ENCODE results near the gene PDXDC1. TPM values are rescaled to one million over a fixed set of nuclear protein-coding genes. Genes with fewer than 3 reads are reported as not detected.
"Not testable (repeated sequence)": the region's sequence is repeated elsewhere in the genome, so short reads cannot be mapped to it uniquely, and the experiment has no call there.

The PDXDC1 gene
- total RNA-seq, 1 experiment from 2014 or later, result 58.4 TPM

DNA sequence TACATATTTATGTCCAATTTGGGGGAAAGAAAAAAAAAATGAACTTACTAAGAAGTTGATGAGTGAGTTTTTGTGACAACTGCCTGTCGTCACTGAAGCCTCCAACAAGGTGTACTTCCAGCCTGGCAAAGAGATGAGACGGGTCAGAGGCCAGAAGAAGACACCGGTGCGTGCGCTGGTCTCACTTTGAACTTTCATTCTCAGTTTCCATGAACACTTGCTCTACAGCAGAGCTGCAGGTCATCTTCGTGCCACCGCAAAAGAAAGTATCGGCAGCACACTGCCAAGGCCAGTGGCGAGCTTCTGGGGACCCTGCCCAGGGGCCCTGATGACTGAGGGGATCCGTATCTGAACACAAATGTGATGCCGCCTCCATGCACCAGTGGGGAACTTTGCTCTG, 69.5 kb downstream of the PDXDC1 start:
- no peak for DNase-seq
- Histone ChIP-seq H4K20me1 (ENCODE audit: insufficient read depth, low read depth, low read length) (no peaks in the 10 kb centered on the region), H3K4me2 (ENCODE audit: low read depth, low read length, poor library complexity, severe bottlenecking) (no peak overlapping the region), H2AFZ (ENCODE audit: low read length) (no peak overlapping the region), H3K4me3 (ENCODE audit: low read length) (no peak overlapping the region), H3K9me3 (ENCODE audit: low read length) (no peaks in the 10 kb centered on the region), H3K4me1 (ENCODE audit: low read length) (no peaks in the 10 kb centered on the region), H3K9ac (ENCODE audit: low read length) (no peak overlapping the region), H3K36me3 (ENCODE audit: insufficient read depth, low read length) (peaks cover 6% of the 10 kb centered on the region), H3K79me2 (ENCODE audit: low read length) (no peaks in the 10 kb centered on the region), H3K27me3 (ENCODE audit: low read length) (no peaks in the 10 kb centered on the region), H3K9me2 (replicated peaks; ENCODE audit: insufficient read depth, low read length) (no peaks in the 10 kb centered on the region), H3K27ac (ENCODE audit: low read length) (no peak overlapping the region)

DNA sequence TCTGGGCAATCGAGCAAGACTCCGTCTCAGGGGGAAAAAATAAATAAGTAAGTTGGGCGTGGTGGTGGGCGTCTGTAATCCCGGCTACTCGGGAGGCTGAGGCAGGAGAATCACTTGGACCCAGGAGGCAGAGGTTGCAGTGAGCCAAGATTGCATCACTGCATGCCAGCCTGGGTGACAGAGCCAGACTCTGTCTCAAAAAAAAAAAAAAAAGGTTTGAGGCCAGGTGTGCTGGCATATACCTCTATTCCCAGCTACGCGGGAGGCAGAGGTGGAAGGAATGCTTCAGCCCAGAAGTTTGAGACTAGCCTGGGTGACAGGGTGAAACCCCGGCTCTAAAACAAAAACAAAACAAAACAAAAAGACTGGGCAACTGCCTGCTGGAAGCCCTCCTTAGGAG, 70.4 kb downstream of the PDXDC1 start:
- H3K4me1 ChIP-seq (ENCODE audit: low read length); H3K27ac ChIP-seq (ENCODE audit: low read length); H3K27me3 ChIP-seq (ENCODE audit: low read length); DNase-seq; H3K79me2 ChIP-seq (ENCODE audit: low read length); H3K9me3 ChIP-seq (ENCODE audit: low read length); H3K9me2 ChIP-seq (replicated peaks; ENCODE audit: insufficient read depth, low read length); H2AFZ ChIP-seq (ENCODE audit: low read length); H4K20me1 ChIP-seq (ENCODE audit: insufficient read depth, low read depth, low read length); H3K4me2 ChIP-seq (ENCODE audit: low read depth, low read length, poor library complexity, severe bottlenecking); H3K36me3 ChIP-seq (ENCODE audit: insufficient read depth, low read length); H3K4me3 ChIP-seq (ENCODE audit: low read length); H3K9ac ChIP-seq (ENCODE audit: low read length): not testable (repeated sequence)

DNA sequence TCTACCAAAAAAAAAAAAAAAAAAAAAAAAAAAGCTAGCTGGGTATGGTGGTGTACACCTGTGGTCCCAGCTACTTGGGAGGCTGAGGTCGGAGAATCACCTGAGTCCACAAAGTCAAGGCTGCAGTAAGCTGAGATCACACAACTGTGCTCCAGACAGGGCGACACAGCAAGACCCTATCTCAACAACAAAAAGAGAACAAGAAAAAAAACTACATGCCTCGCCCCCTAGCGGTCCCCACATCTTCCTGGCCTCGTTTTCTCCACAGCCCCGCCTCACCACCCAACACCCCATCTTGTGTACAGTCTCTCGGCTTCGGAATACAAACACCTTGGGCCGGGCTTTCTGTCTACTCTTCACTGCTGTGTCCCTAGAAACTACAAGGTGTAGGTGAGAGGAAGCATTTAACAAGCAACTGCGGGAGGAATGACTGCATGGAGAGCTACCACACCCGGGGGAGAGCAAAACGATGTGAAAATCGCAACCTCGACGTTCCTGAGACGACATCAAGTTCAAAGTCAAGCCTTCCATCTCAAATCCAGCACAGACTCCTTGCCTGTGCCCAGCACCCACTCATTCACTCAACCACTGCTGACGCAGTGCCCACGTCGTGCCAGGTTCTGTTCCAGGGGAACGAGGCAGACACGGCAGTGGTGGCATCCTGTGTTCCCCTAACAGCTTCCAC, 72.0 kb downstream of the PDXDC1 start:
- no peak overlapping the region for H3K4me2 ChIP-seq (ENCODE audit: low read depth, low read length, poor library complexity, severe bottlenecking)
- no peaks in the 10 kb centered on the region for H4K20me1 ChIP-seq (ENCODE audit: insufficient read depth, low read depth, low read length)
- no peak overlapping the region for H3K27ac ChIP-seq (ENCODE audit: low read length)
- H3K4me3 ChIP-seq (ENCODE audit: low read length), result no peak overlapping the region
- H3K27me3 ChIP-seq (ENCODE audit: low read length), result no peaks in the 10 kb centered on the region
- H3K4me1 ChIP-seq (ENCODE audit: low read length), result no peaks in the 10 kb centered on the region
- H3K9ac ChIP-seq (ENCODE audit: low read length), result no peak overlapping the region
- no peaks in the 10 kb centered on the region for H3K9me2 ChIP-seq (replicated peaks; ENCODE audit: insufficient read depth, low read length)
- H3K36me3 ChIP-seq (ENCODE audit: insufficient read depth, low read length), result no peaks in the 10 kb centered on the region
- H2AFZ ChIP-seq (ENCODE audit: low read length), result no peak overlapping the region
- no peaks in the 10 kb centered on the region for H3K9me3 ChIP-seq (ENCODE audit: low read length)
- no peak for DNase-seq
- H3K79me2 ChIP-seq (ENCODE audit: low read length), result no peaks in the 10 kb centered on the region

DNA sequence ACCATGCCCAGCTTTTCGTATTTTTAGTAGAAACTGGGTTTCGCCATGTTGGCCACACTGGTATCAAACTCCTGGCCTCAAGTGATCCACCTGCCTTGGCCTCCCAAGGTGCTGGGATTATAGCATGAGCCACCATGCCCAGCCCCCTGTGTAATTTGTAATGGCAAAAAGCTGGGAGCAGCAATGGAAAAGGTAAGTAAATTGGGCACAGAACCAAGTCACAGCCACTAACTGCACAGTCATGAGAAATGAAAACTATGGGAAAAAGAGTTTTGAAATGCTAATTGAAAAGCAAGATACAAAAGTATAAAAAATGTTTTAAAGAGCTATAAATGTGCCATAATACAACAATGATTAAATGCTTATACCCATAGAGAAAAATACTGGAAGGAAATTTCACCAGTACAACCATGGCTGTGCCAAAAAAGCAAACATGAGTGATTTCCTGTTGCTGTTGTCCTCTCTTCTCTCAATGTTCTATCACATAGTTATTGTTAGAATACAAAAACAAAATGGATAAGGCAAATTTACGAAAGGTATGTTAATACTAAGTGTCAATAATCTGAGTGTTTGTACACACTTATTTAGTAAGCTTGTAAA, 74.9 kb downstream of the PDXDC1 start:
- no peak for DNase-seq
- Histone ChIP-seq H4K20me1 (ENCODE audit: insufficient read depth, low read depth, low read length) (no peaks in the 10 kb centered on the region), H3K27ac (ENCODE audit: low read length) (no peak overlapping the region), H3K79me2 (ENCODE audit: low read length) (no peaks in the 10 kb centered on the region), H3K27me3 (ENCODE audit: low read length) (no peaks in the 10 kb centered on the region), H3K9me3 (ENCODE audit: low read length) (no peaks in the 10 kb centered on the region), H3K4me2 (ENCODE audit: low read depth, low read length, poor library complexity, severe bottlenecking) (no peak overlapping the region), H2AFZ (ENCODE audit: low read length) (no peak overlapping the region), H3K4me1 (ENCODE audit: low read length) (no peaks in the 10 kb centered on the region), H3K36me3 (ENCODE audit: insufficient read depth, low read length) (no peaks in the 10 kb centered on the region), H3K9ac (ENCODE audit: low read length) (no peak overlapping the region), H3K4me3 (ENCODE audit: low read length) (no peak overlapping the region), H3K9me2 (replicated peaks; ENCODE audit: insufficient read depth, low read length) (no peaks in the 10 kb centered on the region)

DNA sequence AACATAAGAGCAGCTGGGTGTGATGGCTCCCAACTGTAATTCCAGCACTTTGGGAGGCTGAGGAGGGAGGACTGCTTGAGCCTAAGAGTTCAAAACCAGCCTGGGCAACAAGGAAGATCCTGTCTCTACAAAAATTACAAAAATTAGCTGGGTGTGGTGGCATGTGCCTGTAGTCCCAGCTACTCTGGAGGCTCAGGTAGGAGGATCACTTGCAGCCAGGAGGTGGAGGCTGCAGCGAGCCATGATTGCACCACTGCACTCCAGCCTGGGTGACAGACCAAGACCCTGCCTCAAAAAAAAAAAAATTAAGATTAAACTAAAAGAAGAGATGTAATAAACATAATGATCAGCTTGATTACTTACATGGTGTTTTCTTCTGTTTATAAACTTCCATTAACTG, 75.6 kb downstream of the PDXDC1 start:
- not testable (repeated sequence) for H3K9me2 ChIP-seq (replicated peaks; ENCODE audit: insufficient read depth, low read length); H3K4me3 ChIP-seq (ENCODE audit: low read length); H3K9me3 ChIP-seq (ENCODE audit: low read length); H2AFZ ChIP-seq (ENCODE audit: low read length); DNase-seq; H3K9ac ChIP-seq (ENCODE audit: low read length); H3K36me3 ChIP-seq (ENCODE audit: insufficient read depth, low read length); H4K20me1 ChIP-seq (ENCODE audit: insufficient read depth, low read depth, low read length); H3K27me3 ChIP-seq (ENCODE audit: low read length); H3K4me1 ChIP-seq (ENCODE audit: low read length); H3K79me2 ChIP-seq (ENCODE audit: low read length); H3K4me2 ChIP-seq (ENCODE audit: low read depth, low read length, poor library complexity, severe bottlenecking); H3K27ac ChIP-seq (ENCODE audit: low read length)

DNA sequence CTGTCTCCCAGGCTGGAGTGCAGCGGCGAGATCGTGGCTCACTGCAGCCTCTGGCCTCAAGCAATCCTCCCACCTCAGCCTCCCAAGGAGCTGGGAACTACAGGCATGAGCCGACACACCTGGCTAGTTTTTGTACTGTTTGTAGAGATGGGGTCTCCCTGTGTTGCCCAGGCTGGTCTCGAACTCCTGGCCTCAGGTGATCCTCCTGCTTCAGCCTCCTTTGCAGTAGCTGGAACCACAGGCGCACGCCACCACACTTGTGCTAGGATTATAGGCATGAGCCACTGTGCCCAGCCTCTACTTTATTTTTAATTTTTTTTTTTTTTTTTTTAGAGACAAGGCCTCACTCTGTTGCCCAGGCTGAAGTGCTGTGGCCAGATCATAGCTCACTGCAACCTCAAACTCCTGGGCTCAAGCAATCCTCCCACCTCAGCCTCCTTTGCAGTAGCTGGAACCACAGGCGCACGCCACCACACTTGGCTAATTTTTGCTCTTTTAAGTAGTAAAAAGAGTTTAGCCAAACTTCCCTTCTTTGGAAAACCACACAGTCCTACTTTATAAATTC, 76.6 kb downstream of the PDXDC1 start:
- Histone ChIP-seq H3K4me3 (ENCODE audit: low read length) (no peak overlapping the region), H3K4me2 (ENCODE audit: low read depth, low read length, poor library complexity, severe bottlenecking) (no peak overlapping the region), H3K9ac (ENCODE audit: low read length) (no peak overlapping the region), H3K27me3 (ENCODE audit: low read length) (no peaks in the 10 kb centered on the region), H3K9me3 (ENCODE audit: low read length) (no peaks in the 10 kb centered on the region), H3K27ac (ENCODE audit: low read length) (no peak overlapping the region), H2AFZ (ENCODE audit: low read length) (no peak overlapping the region), H3K4me1 (ENCODE audit: low read length) (peaks cover 12% of the 10 kb centered on the region), H3K79me2 (ENCODE audit: low read length) (no peaks in the 10 kb centered on the region), H4K20me1 (ENCODE audit: insufficient read depth, low read depth, low read length) (no peaks in the 10 kb centered on the region), H3K36me3 (ENCODE audit: insufficient read depth, low read length) (no peaks in the 10 kb centered on the region), H3K9me2 (replicated peaks; ENCODE audit: insufficient read depth, low read length) (no peaks in the 10 kb centered on the region)
- no peak for DNase-seq

DNA sequence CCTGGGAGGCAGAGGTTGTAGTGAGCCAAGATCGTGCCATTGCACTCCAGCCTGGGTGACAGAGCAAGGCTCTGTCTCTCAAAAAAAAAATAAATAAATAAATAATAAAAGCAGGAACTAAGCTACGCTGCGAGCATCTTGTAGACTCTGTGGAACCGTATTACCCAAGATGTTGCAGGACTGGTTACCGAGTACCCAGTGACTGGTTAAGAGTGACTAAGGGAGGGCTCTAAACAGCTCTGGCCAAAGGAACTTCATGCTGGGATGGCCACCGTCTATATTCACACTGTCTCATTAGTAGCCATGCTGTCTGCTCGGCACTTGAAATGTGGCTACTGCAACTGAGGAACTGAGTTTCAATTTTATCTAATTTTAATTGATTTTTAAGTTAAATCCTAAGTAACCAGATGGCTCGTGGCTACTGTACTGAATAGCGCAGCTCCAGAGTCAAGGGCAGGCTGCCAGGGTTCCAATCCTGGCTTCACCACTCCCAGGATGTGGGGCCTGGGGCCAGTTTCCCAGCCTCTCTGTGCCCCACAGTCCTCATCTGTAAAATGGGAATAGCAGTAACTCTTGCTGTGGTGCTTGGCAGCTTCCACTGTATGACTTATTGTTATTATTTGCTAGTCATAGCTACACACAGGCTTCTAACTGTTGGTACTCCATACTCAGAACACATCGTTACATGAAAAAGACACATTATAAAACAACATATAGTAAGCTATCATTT, 78.1 kb downstream of the PDXDC1 start:
- no peak overlapping the region for H3K4me3 ChIP-seq (ENCODE audit: low read length)
- H3K9ac ChIP-seq (ENCODE audit: low read length), result no peak overlapping the region
- H3K4me2 ChIP-seq (ENCODE audit: low read depth, low read length, poor library complexity, severe bottlenecking), result no peak overlapping the region

DNA sequence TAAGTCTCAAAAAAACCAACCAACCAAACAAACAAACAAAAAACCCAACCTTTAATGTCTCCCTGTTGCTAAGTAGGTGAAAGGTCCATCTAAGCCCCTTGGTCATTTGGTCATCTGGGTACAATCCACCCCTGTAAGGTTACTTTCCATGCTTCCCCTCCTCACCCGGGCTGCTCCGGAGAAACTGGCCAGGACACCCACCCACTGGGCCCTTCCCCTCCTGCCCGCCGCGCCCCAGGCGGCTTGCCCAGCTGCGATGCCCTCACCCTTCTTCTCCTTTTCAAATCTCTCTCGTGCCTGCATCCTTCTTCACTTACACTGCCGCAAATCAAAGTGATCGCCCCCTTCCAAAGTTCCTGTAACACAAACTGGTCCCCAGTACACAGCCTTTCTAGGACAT, 79.1 kb downstream of the PDXDC1 start:
- H3K9me3 ChIP-seq (ENCODE audit: low read length), result no peaks in the 10 kb centered on the region
- DNase-seq, result no peak
- peaks cover 13% of the 10 kb centered on the region for H3K4me1 ChIP-seq (ENCODE audit: low read length)
- H3K27ac ChIP-seq (ENCODE audit: low read length), result no peak overlapping the region
- no peaks in the 10 kb centered on the region for H3K79me2 ChIP-seq (ENCODE audit: low read length)
- H3K4me3 ChIP-seq (ENCODE audit: low read length), result no peak overlapping the region
- H3K27me3 ChIP-seq (ENCODE audit: low read length), result no peaks in the 10 kb centered on the region
- 0 out of 2 replicates have a peak, but pooled peaks cover 3% of the 10 kb centered on the region for H4K20me1 ChIP-seq (ENCODE audit: insufficient read depth, low read depth, low read length)
- H2AFZ ChIP-seq (ENCODE audit: low read length), result no peak overlapping the region
- H3K4me2 ChIP-seq (ENCODE audit: low read depth, low read length, poor library complexity, severe bottlenecking), result no peak overlapping the region
- H3K36me3 ChIP-seq (ENCODE audit: insufficient read depth, low read length), result peaks cover under 1% of the 10 kb centered on the region; the same call in 1 of the 2 replicates
- no peaks in the 10 kb centered on the region for H3K9me2 ChIP-seq (replicated peaks; ENCODE audit: insufficient read depth, low read length)
- no peak overlapping the region for H3K9ac ChIP-seq (ENCODE audit: low read length)

More for the DNA sequence above, 78.1 kb downstream of the PDXDC1 start:
- Histone ChIP-seq H3K4me1 (ENCODE audit: low read length) (peaks cover 13% of the 10 kb centered on the region), H3K79me2 (ENCODE audit: low read length) (no peaks in the 10 kb centered on the region), H3K27me3 (ENCODE audit: low read length) (no peaks in the 10 kb centered on the region), H2AFZ (ENCODE audit: low read length) (no peak overlapping the region), H3K36me3 (ENCODE audit: insufficient read depth, low read length) (no peaks in the 10 kb centered on the region), H3K9me3 (ENCODE audit: low read length) (no peaks in the 10 kb centered on the region), H4K20me1 (ENCODE audit: insufficient read depth, low read depth, low read length) (0 out of 2 replicates have a peak, but pooled peaks cover 3% of the 10 kb centered on the region), H3K9me2 (replicated peaks; ENCODE audit: insufficient read depth, low read length) (no peaks in the 10 kb centered on the region), H3K27ac (ENCODE audit: low read length) (no peak overlapping the region)
- no peak for DNase-seq

Measured in Karpas-422 (cell line).